H54 (cell line): ENCODE data around the gene KCTD18.

Experiments
- DNase-seq: peaks from one replicate; pipeline ENCODE4 v3.0.0; 2011; ENCODE audit warnings: low spot score, mixed read lengths; ENCODE audit not compliant: insufficient read length
- FAIRE-seq: peaks from 3 replicates; lab custom pipeline; 2011; peaks lifted over from hg19 to GRCh38; lab: Jason Lieb, UNC
- POLR2A ChIP-seq: IDR thresholded peaks from 2 replicates; pipeline ENCODE4 v1.6.1; 2011; ENCODE audit warnings: low read depth, mild to moderate bottlenecking, low read length

The KCTD18 gene

DNA sequence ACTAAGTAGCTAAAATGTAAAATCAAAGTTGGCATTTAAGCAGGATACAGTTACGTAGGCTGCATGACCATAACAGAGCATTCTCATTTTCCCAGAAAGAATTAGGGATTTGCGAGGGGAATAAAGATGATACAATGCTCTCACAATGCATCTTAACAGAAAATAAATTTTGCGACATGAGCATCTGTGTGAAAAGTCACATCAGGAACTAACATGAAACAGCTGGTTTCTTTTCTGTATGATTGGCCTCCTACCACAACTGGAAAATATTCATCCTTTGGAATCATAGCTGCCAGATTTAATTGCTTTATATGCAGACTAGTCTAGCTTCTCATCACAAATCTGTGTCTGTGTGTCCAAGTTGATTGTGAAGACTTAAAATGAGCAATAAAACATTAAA, 66.0 kb downstream of the KCTD18 start:
- FAIRE-seq: no peak
- DNase-seq: no peak
- no peak for TF ChIP-seq POLR2A

DNA sequence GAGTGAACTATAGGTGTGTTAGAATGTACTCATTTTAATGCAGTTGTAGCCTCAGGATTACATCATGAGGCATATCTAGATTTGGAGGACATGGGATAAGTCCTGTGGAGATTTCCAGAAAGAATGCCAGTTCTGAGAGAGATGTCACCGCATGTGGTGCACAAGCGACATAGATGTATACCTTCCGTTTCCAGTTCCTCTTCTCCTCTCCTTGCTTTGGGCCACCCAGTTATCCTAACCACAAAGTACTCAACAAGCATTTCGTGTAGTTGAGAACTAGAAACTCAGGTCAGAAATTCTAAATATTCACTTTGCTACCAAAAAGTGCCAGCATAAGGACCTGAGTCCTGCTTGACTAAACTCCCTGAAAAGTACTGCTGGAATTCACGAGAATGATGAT, 66.5 kb downstream of the KCTD18 start:
- FAIRE-seq (no peak), DNase-seq (no peak)
- no peak for TF ChIP-seq POLR2A

DNA sequence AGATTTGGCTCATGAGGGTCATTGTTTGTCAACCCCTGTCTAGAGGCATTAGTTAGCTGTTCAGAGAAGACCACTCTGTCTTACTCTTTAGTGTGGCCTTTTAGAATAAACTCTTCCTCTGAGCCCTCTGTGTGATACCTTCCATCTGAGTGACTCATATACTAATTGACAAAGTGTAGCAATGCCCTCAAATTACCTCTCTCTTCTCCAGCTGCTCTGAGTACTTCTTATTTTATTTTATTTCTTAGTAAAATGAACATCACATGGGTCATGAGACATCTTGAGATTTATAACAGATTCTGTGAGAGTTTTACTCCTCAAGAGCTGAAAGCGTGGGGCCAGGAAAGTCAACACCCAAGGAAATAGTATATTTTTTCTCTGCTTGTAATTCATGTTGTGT, 67.4 kb downstream of the KCTD18 start:
- DNase-seq: no peak
- no peak for FAIRE-seq
- TF ChIP-seq POLR2A: no peak

DNA sequence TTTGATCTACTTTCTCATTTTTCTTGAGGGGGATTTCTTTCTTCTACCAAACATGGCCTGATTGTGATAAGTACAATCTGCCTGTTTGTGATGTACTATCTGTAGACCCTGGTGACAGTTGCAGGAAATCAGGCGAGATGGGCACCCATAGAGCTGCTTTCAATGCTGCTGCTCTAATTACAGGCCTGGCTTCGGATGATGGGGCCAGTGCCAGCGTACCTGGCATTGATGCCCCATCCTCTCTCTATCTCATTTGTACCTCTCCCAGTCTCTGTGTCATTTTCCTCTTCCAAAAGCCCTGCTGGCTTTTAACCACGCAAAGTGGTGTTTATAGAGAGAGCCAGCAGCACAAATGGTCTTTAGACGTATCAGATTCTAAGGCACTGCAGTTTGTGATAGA, 69.9 kb downstream of the KCTD18 start:
- DNase-seq: no peak
- no peak for FAIRE-seq
- TF ChIP-seq POLR2A: no peak
